K562 (cell line): Measurements from ENCODE around the gene CCDC97. TPM values are rescaled to one million over a fixed set of nuclear protein-coding genes. Genes with fewer than 3 reads are reported as not detected.

ENCODE experiments used
- CHD2 ChIP-seq: IDR thresholded peaks from 2 replicates; pipeline ENCODE4 v1.6.1; 2011; ENCODE audit warnings: low read depth, low read length
- CREM ChIP-seq: IDR thresholded peaks from 2 replicates; pipeline ENCODE4 v1.6.1; 2014; ENCODE audit warnings: antibody characterized with exemption, low read depth
- DACH1 ChIP-seq: fragments of 450-650 bp; IDR thresholded peaks from 2 replicates; pipeline ENCODE4 v1.6.1; 2018; ENCODE audit not compliant: partially characterized antibody
- E2F6 ChIP-seq, 2 experiments: IDR thresholded peaks; 2 replicates each; pipeline ENCODE4 v1.6.1; 2011; ENCODE audit warnings: borderline replicate concordance in 1 of 2, control low read depth in 1 of 2, low read depth in 1 of 2, low read length in 1 of 2, mild to moderate bottlenecking in 1 of 2, mixed read lengths in 1 of 2, moderate library complexity in 1 of 2; ENCODE audit not compliant: insufficient read depth in 1 of 2, insufficient read length in 1 of 2, poor library complexity in 1 of 2, severe bottlenecking in 1 of 2; ENCODE audit errors: extremely low read depth in 1 of 2
- ELF2 ChIP-seq: fragments of 250-450 bp; sonication (Bioruptor Pico); IDR thresholded peaks from 2 replicates; pipeline ENCODE4 v1.5.0; 2021; ENCODE audit warnings: mild to moderate bottlenecking
- ELK1 ChIP-seq: sonication (generic); formaldehyde crosslinking; IDR thresholded peaks from 2 replicates; pipeline ENCODE4 v1.8.1; 2022; ENCODE audit warnings: missing genetic modification reagents
- EP300 ChIP-seq: IDR thresholded peaks from 2 replicates; pipeline ENCODE4 v1.6.1; 2012; ENCODE audit warnings: low read length, improper control_type of control experiment
- FUS ChIP-seq: fragments of 200-400 bp; formaldehyde crosslinking; optimal IDR thresholded peaks from 2 replicates; pipeline ENCODE3; 2017; ENCODE audit warnings: low read depth, low read length
- HDAC1 ChIP-seq, 2 experiments: fragments of 450-650 bp; IDR thresholded peaks; 2 replicates each; pipeline ENCODE4 v1.6.1; 2016 to 2017; ENCODE audit warnings: inconsistent platforms in 1 of 2, mild to moderate bottlenecking in 1 of 2, moderate library complexity in 1 of 2
- HDAC3 ChIP-seq: fragments of 450-650 bp; IDR thresholded peaks from 2 replicates; pipeline ENCODE4 v1.6.1; 2018; ENCODE audit warnings: borderline replicate concordance, mild to moderate bottlenecking, moderate library complexity; ENCODE audit not compliant: partially characterized antibody
- MAX ChIP-seq: sonication (generic); formaldehyde crosslinking; IDR thresholded peaks from 2 replicates; pipeline ENCODE4 v1.9.0; 2022; ENCODE audit warnings: mild to moderate bottlenecking, missing genetic modification reagents
- MIER1 ChIP-seq: fragments of 450-650 bp; IDR thresholded peaks from 2 replicates; pipeline ENCODE4 v1.6.1; 2016; ENCODE audit warnings: antibody characterized with exemption, mild to moderate bottlenecking, low read depth
- MITF ChIP-seq: IDR thresholded peaks from 2 replicates; pipeline ENCODE4 v1.6.1; 2014; ENCODE audit warnings: antibody characterized with exemption
- NFIX ChIP-seq: fragments of 250-450 bp; sonication (Bioruptor Pico); IDR thresholded peaks from 2 replicates; pipeline ENCODE4 v1.4.0; 2020; ENCODE audit warnings: low read depth, mild to moderate bottlenecking, moderate library complexity
- NUFIP1 ChIP-seq: fragments of 450-650 bp; IDR thresholded peaks from 2 replicates; pipeline ENCODE4 v1.6.1; 2018; ENCODE audit not compliant: partially characterized antibody
- PHB ChIP-seq: fragments of 250-450 bp; sonication (Bioruptor Pico); IDR thresholded peaks from 2 replicates; pipeline ENCODE4 v1.5.0; 2021
- PHB2 ChIP-seq: fragments of 450-650 bp; IDR thresholded peaks from 2 replicates; pipeline ENCODE4 v1.6.1; 2017; ENCODE audit warnings: low read depth
- PHF20 ChIP-seq: fragments of 450-650 bp; IDR thresholded peaks from 2 replicates; pipeline ENCODE4 v1.6.1; 2018; ENCODE audit not compliant: partially characterized antibody
- PHF8 ChIP-seq: fragments of 200-600 bp; sonication (generic); IDR thresholded peaks from 2 replicates; pipeline ENCODE4 v1.6.1; 2012; ENCODE audit warnings: mixed run types, mild to moderate bottlenecking, inconsistent platforms, low read length, moderate library complexity, borderline replicate concordance
- PML ChIP-seq: IDR thresholded peaks from 2 replicates; pipeline ENCODE4 v1.6.1; 2012; ENCODE audit warnings: low read length, inconsistent platforms
- PYGO2 ChIP-seq: fragments of 450-650 bp; IDR thresholded peaks from 2 replicates; pipeline ENCODE4 v1.6.1; 2016; ENCODE audit warnings: mild to moderate bottlenecking, missing genetic modification characterization, moderate library complexity, missing compliant biosample characterization
- SMARCA4 ChIP-seq: fragments of 450-650 bp; IDR thresholded peaks from 2 replicates; pipeline ENCODE4 v1.6.1; 2016
- SMARCA5 ChIP-seq: fragments of 450-650 bp; IDR thresholded peaks from 2 replicates; pipeline ENCODE4 v1.6.1; 2016
- TAF9B ChIP-seq: fragments of 450-650 bp; IDR thresholded peaks from 2 replicates; pipeline ENCODE4 v1.6.1; 2018; ENCODE audit warnings: mild to moderate bottlenecking; ENCODE audit not compliant: partially characterized antibody
- ZNF224 ChIP-seq: sonication (generic); formaldehyde crosslinking; IDR thresholded peaks from 2 replicates; pipeline ENCODE4 v1.8.0; 2022; ENCODE audit warnings: mild to moderate bottlenecking, missing genetic modification reagents
- ZNF232 ChIP-seq: sonication (generic); formaldehyde crosslinking; IDR thresholded peaks from 2 replicates; pipeline ENCODE4 v1.8.0; 2022; ENCODE audit warnings: mild to moderate bottlenecking, missing genetic modification reagents
- ZNF253 ChIP-seq: fragments of 250-450 bp; sonication (Bioruptor Pico); conservative IDR thresholded peaks from 2 replicates; pipeline ENCODE4 v1.6.1; 2021; ENCODE audit warnings: mild to moderate bottlenecking
- ZNF354B ChIP-seq: fragments of 250-450 bp; sonication (Bioruptor Pico); IDR thresholded peaks from 2 replicates; pipeline ENCODE4 v1.4.0; 2020
- ZNF830 ChIP-seq: fragments of 250-450 bp; sonication (Bioruptor Pico); IDR thresholded peaks from 2 replicates; pipeline ENCODE4 v1.5.0; 2021; ENCODE audit warnings: mild to moderate bottlenecking
- polyA plus RNA-seq, 8 experiments: library from polyadenylated mRNA; depleted of rRNA in 4 of 8; stranded (reverse) in 5 of 8; unstranded in 3 of 8; fragments of >200 nt; fragmentation: Nextera tagmentation in 2 of 8; fragmentation: Illumina TruSeq in 1 of 8; extraction: Ambion mirVana in 2 of 8; extraction: Trizol in 1 of 8; gene quantifications; 2 replicates each; pipeline versions ENCODE4 v1.2.1 to v1.2.3, GENCODE V29; 2011 to 2014; ENCODE audit warnings: inconsistent platforms in 1 of 8, missing spikeins in 1 of 8
- total RNA-seq, 7 experiments: library from RNA; depleted of rRNA in 6 of 7; stranded (reverse); fragments of >200 nt in 6 of 7; fragmentation: Illumina TruSeq in 2 of 7; extraction: Trizol in 2 of 7; gene quantifications; 2 replicates each; pipeline versions ENCODE4 v1.2.1 to v1.2.3, GENCODE V29; 2011 to 2021; ENCODE audit warnings: low replicate concordance in 1 of 7

Gene CCDC97
- total and polyA plus RNA-seq, 9 of the 15 experiments (the other 6 are each of a cell fraction or from before 2014, with no cell fraction given): 0.60 to 16.5 (median 7.0) TPM

GRCh38 chr19:41350735-41351338 is 40.9 kb downstream of the CCDC97 start (continued):
- TF ChIP-seq EP300 (peak; percentile 50; the same call in 1 of the 2 replicates), ELF2 (no peak), ZNF354B (CRISPR knock-in tag) (no peak), PHF20 (no peak), SMARCA5 (no peak; the same call in 1 of the 2 replicates), PHF8 (no peak; the same call in 1 of the 2 replicates), PML (no peak), MIER1 (0 out of 2 replicates have a peak, but pooled peaks have one; percentile 21), E2F6 (IDR thresholded peaks at IDR 0.05; ENCODE audit: borderline replicate concordance in 1 of 2, extremely low read depth in 1 of 2, insufficient read depth in 1 of 2, insufficient read length in 1 of 2, low read depth in 1 of 2, low read length in 1 of 2, poor library complexity in 1 of 2, severe bottlenecking in 1 of 2) (peak in 1 of 2 experiments; percentile 28), SMARCA4 (peak; percentile 77), FUS (no peak), PHB (CRISPR knock-in tag) (no peak), MAX (CRISPR knock-in tag) (peak; percentile 82), HDAC1 (IDR thresholded peaks at IDR 0.05) (peak; percentile 44 to 98; a peak in 3 of 4 replicates), CREM (0 out of 2 replicates have a peak, but pooled peaks have one; percentile 7), ZNF232 (CRISPR knock-in tag) (no peak), NUFIP1 (no peak), ELK1 (no peak), DACH1 (no peak), ZNF830 (CRISPR knock-in tag) (no peak), CHD2 (no peak), MITF (no peak), ZNF224 (CRISPR knock-in tag) (no peak), ZNF253 (CRISPR knock-in tag) (no peak), NFIX (no peak), PHB2 (peak; percentile 39; the same call in 1 of the 2 replicates), PYGO2 (tag) (no peak), HDAC3 (no peak), TAF9B (no peak)
